Nephron (organoid): ENCODE results near the gene BAZ1B.
"Not testable (repeated sequence)": the region's sequence is repeated elsewhere in the genome, so short reads cannot be mapped to it uniquely, and the experiment has no call there.

Experiments
- H3K27ac Mint-ChIP-seq, 3 experiments: 2 replicates each; pipeline ENCODE4 v1.8.0; 2020; ENCODE audit warnings: mixed read lengths in 3 of 3, mild to moderate bottlenecking in 2 of 3, moderate library complexity in 1 of 3
- H3K27me3 Mint-ChIP-seq: 2 replicates; pipeline ENCODE4 v1.8.0; 2021; ENCODE audit warnings: low read depth, mild to moderate bottlenecking, moderate library complexity, mixed read lengths
- H3K36me3 Mint-ChIP-seq: 2 replicates; pipeline ENCODE4 v1.8.0; 2020; ENCODE audit warnings: low read depth, mixed read lengths
- H3K4me1 Mint-ChIP-seq: 2 replicates; pipeline ENCODE4 v1.8.0; 2020; ENCODE audit warnings: mixed read lengths
- H3K4me3 Mint-ChIP-seq, 3 experiments: 2 replicates each; pipeline ENCODE4 v1.8.0; 2020; ENCODE audit warnings: mild to moderate bottlenecking in 3 of 3, mixed read lengths in 3 of 3, moderate library complexity in 2 of 3
- H3K9me3 Mint-ChIP-seq: 2 replicates; pipeline ENCODE4 v1.8.0; 2020; ENCODE audit warnings: mixed read lengths
- CTCF ChIP-seq, 3 experiments: fragments of 200-600 bp; sonication (generic); IDR thresholded peaks; one replicate each; pipeline ENCODE4 v1.5.0; 2021; ENCODE audit warnings: antibody characterized with exemption in 3 of 3; ENCODE audit not compliant: unreplicated experiment in 3 of 3

Gene BAZ1B

GRCh38 chr7:73532224-73532623 is 10.1 kb upstream of the BAZ1B start:
- Mint-ChIP-seq H3K27me3 (no peaks in the 10 kb centered on the region), H3K27ac (no peak overlapping the region), H3K4me1 (peaks cover 6% of the 10 kb centered on the region), H3K36me3 (peaks cover 23% of the 10 kb centered on the region), H3K4me3 (no peak overlapping the region), H3K9me3 (no peaks in the 10 kb centered on the region)
- TF ChIP-seq CTCF (IDR thresholded peaks at IDR 0.05; ENCODE audit: unreplicated experiment in 3 of 3) = no peak

- no peaks in the 10 kb centered on the region for H3K27me3 Mint-ChIP-seq
- H3K9me3 Mint-ChIP-seq = no peaks in the 10 kb centered on the region
- H3K27ac Mint-ChIP-seq = no peak overlapping the region
- peaks cover 11% of the 10 kb centered on the region for H3K4me1 Mint-ChIP-seq
- no peak overlapping the region for H3K4me3 Mint-ChIP-seq
- no peak for TF ChIP-seq CTCF (IDR thresholded peaks at IDR 0.05; ENCODE audit: unreplicated experiment in 3 of 3)
- peaks cover 10% of the 10 kb centered on the region for H3K36me3 Mint-ChIP-seq
Measured at GRCh38 chr7:73530800-73531199, 8.7 kb upstream of the BAZ1B start.

- H3K27ac Mint-ChIP-seq = peak overlapping the region; percentile 19 to 74 (median 72)
- H3K4me3 Mint-ChIP-seq = peak overlapping the region in 1 of 3 experiments; percentile 9
- no peak for TF ChIP-seq CTCF (IDR thresholded peaks at IDR 0.05; ENCODE audit: unreplicated experiment in 3 of 3)
- H3K36me3 Mint-ChIP-seq = peaks cover 1% of the 10 kb centered on the region
- H3K9me3 Mint-ChIP-seq = no peaks in the 10 kb centered on the region
- no peaks in the 10 kb centered on the region for H3K27me3 Mint-ChIP-seq
- peaks cover 18% of the 10 kb centered on the region for H3K4me1 Mint-ChIP-seq
Measured at GRCh38 chr7:73526896-73527821, 5.1 kb upstream of the BAZ1B start.

GRCh38 chr7:73526158-73526494 is 4.0 kb upstream of the BAZ1B start:
- not testable (repeated sequence) for H3K27me3 Mint-ChIP-seq, H3K4me3 Mint-ChIP-seq, H3K27ac Mint-ChIP-seq, H3K9me3 Mint-ChIP-seq, H3K36me3 Mint-ChIP-seq
- H3K4me1 Mint-ChIP-seq = peaks cover 19% of the 10 kb centered on the region

GRCh38 chr7:73521636-73522104 is 423 bp downstream of the BAZ1B start:
- no peaks in the 10 kb centered on the region for H3K27me3 Mint-ChIP-seq
- peak overlapping the region; percentile 73 to 92 (median 89) for H3K4me3 Mint-ChIP-seq
- peaks cover 45% of the 10 kb centered on the region for H3K4me1 Mint-ChIP-seq
- peaks cover 28% of the 10 kb centered on the region for H3K36me3 Mint-ChIP-seq
- H3K27ac Mint-ChIP-seq = peak overlapping the region; percentile 99
- no peaks in the 10 kb centered on the region for H3K9me3 Mint-ChIP-seq
- no peak for TF ChIP-seq CTCF (IDR thresholded peaks at IDR 0.05; ENCODE audit: unreplicated experiment in 3 of 3)

- Mint-ChIP-seq H3K4me3 (peak overlapping the region; percentile 88 to 92 (median 90)), H3K27ac (peak overlapping the region; percentile 74 to 91 (median 83)), H3K4me1 (peaks cover 45% of the 10 kb centered on the region), H3K27me3 (no peaks in the 10 kb centered on the region), H3K36me3 (peaks cover 34% of the 10 kb centered on the region), H3K9me3 (no peaks in the 10 kb centered on the region)
- no peak for TF ChIP-seq CTCF (IDR thresholded peaks at IDR 0.05; ENCODE audit: unreplicated experiment in 3 of 3)
Measured at GRCh38 chr7:73520673-73521635, 1.1 kb downstream of the BAZ1B start.
